UCSD-AML1 (cell line): ENCODE results near the gene ARHGAP33.
"Not testable (repeated sequence)": the region's sequence is repeated elsewhere in the genome, so short reads cannot be mapped to it uniquely, and the experiment has no call there.

ENCODE experiments used
- DNase-seq: peaks from one replicate; lab custom pipeline; 2025; ENCODE audit not compliant: unreplicated experiment; lab: John Stamatoyannopoulos, UW

Gene ARHGAP33

GRCh38 chr19:35792888-35793287, 17.5 kb downstream of the ARHGAP33 start:
- DNase-seq = no peak

GRCh38 chr19:35793381-35794165, 18.2 kb downstream of the ARHGAP33 start:
- no peak for DNase-seq

- DNase-seq = not testable (repeated sequence)
Observed at GRCh38 chr19:35795564-35795963, 20.2 kb downstream of the ARHGAP33 start.

GRCh38 chr19:35796645-35797542, 21.5 kb downstream of the ARHGAP33 start:
- DNase-seq = no peak

GRCh38 chr19:35797663-35798062, 22.3 kb downstream of the ARHGAP33 start:
- DNase-seq = no peak

- no peak for DNase-seq
Observed at GRCh38 chr19:35801828-35802227, 26.5 kb downstream of the ARHGAP33 start.

GRCh38 chr19:35805526-35806102, 30.2 kb downstream of the ARHGAP33 start:
- no peak for DNase-seq

- no peak for DNase-seq
Observed at GRCh38 chr19:35806597-35806996, 31.2 kb downstream of the ARHGAP33 start.

GRCh38 chr19:35807633-35808032, 32.3 kb downstream of the ARHGAP33 start:
- DNase-seq = no peak

GRCh38 chr19:35811317-35812219, 36.2 kb downstream of the ARHGAP33 start:
- DNase-seq = no peak

- DNase-seq = no peak
Observed at GRCh38 chr19:35812220-35813042, 37.1 kb downstream of the ARHGAP33 start, which contains the start of gene PRODH2. Gene PRODH2, minus strand, starts transcription at chr19:35812845. Its CDS starts 40 bp downstream, at chr19:35812805.

- no peak for DNase-seq
Observed at GRCh38 chr19:35813043-35813890, 37.9 kb downstream of the ARHGAP33 start.

- DNase-seq = no peak
Observed at GRCh38 chr19:35816262-35816661, 40.9 kb downstream of the ARHGAP33 start.

- no peak for DNase-seq
Observed at GRCh38 chr19:35816846-35817245, 41.5 kb downstream of the ARHGAP33 start.

GRCh38 chr19:35818445-35818844, 43.1 kb downstream of the ARHGAP33 start:
- no peak for DNase-seq

- peak; percentile 37 for DNase-seq
Observed at GRCh38 chr19:35822579-35822978, 47.2 kb downstream of the ARHGAP33 start.

- no peak for DNase-seq
Observed at GRCh38 chr19:35824150-35824549, 48.8 kb downstream of the ARHGAP33 start.

GRCh38 chr19:35828692-35829301, 53.4 kb downstream of the ARHGAP33 start:
- DNase-seq = peak; percentile 61
